CD4-positive, alpha-beta memory T cell (primary cell): ENCODE results near the gene NF2. TPM values are rescaled to one million over a fixed set of nuclear protein-coding genes. Genes with fewer than 3 reads are reported as not detected.

Experiments
- CTCF ChIA-PET: fragments of 350-600 bp; sonication (Branson Sonifier 250); formaldehyde crosslinking; loops from one replicate; lab custom pipeline; 2021; ENCODE audit warnings: inconsistent platforms; ENCODE audit not compliant: partially characterized antibody; lab: Charles Lee
- POLR2A ChIA-PET: fragments of 350-600 bp; sonication (Branson Sonifier 250); formaldehyde crosslinking; loops from one replicate; lab custom pipeline; 2021; ENCODE audit not compliant: partially characterized antibody; lab: Charles Lee
- DNase-seq, 5 donors: peaks; one replicate each; pipeline versions ENCODE4 v3.0.0 to v3.0.0-alpha.2; 2020 to 2022; ENCODE audit warnings: mixed read lengths in 1 of 5
- H3K27ac ChIP-seq: one replicate; pipeline ENCODE4 v1.7.0; 2013; ENCODE audit warnings: low read depth, low read length
- H3K27me3 ChIP-seq: 2 replicates; pipeline ENCODE4 v1.7.0; 2013; ENCODE audit warnings: mild to moderate bottlenecking, low read length, moderate library complexity; ENCODE audit not compliant: insufficient read depth
- H3K36me3 ChIP-seq: 2 replicates; pipeline ENCODE4 v1.7.0; 2013; ENCODE audit warnings: mild to moderate bottlenecking, low read length, moderate library complexity; ENCODE audit not compliant: insufficient read depth
- H3K4me1 ChIP-seq: 2 replicates; pipeline ENCODE4 v1.7.0; 2013; ENCODE audit warnings: mild to moderate bottlenecking, low read length, moderate library complexity; ENCODE audit not compliant: insufficient read depth
- H3K4me3 ChIP-seq, 2 donors: one replicate each; pipeline ENCODE4 v1.7.0; 2013; ENCODE audit warnings: low read length in 2 of 2, mild to moderate bottlenecking in 1 of 2
- H3K9me3 ChIP-seq, 2 donors: one replicate each; pipeline ENCODE4 v1.7.0; 2013; ENCODE audit warnings: low read length in 2 of 2, control low read depth in 1 of 2; ENCODE audit not compliant: control insufficient read depth in 1 of 2
- H3K27ac Mint-ChIP-seq, 7 donors: one replicate each; pipeline ENCODE4 v1.8.0; 2020 to 2021; ENCODE audit warnings: mixed read lengths in 7 of 7, mild to moderate bottlenecking in 6 of 7, inconsistent platforms in 3 of 7, moderate library complexity in 3 of 7
- H3K27me3 Mint-ChIP-seq, 2 donors: one replicate each; pipeline ENCODE4 v1.8.0; 2020 to 2021; ENCODE audit warnings: mixed read lengths in 2 of 2
- H3K36me3 Mint-ChIP-seq, 2 donors: one replicate each; pipeline ENCODE4 v1.8.0; 2020 to 2021; ENCODE audit warnings: mixed read lengths in 2 of 2, inconsistent platforms in 1 of 2, mild to moderate bottlenecking in 1 of 2
- H3K4me1 Mint-ChIP-seq, 4 donors: one replicate each; pipeline ENCODE4 v1.8.0; 2020 to 2021; ENCODE audit warnings: mixed read lengths in 4 of 4, mild to moderate bottlenecking in 1 of 4
- H3K4me3 Mint-ChIP-seq, 8 donors: one replicate each; pipeline ENCODE4 v1.8.0; 2020 to 2021; ENCODE audit warnings: mixed read lengths in 8 of 8, mild to moderate bottlenecking in 7 of 8, moderate library complexity in 6 of 8, inconsistent platforms in 3 of 8
- H3K9me3 Mint-ChIP-seq, 8 donors: one replicate each; pipeline ENCODE4 v1.8.0; 2020 to 2021; ENCODE audit warnings: mixed read lengths in 8 of 8, mild to moderate bottlenecking in 5 of 8, inconsistent platforms in 3 of 8, moderate library complexity in 1 of 8
- intact Hi-C: fragments of 100-400 bp; cut with micrococcal nuclease; formaldehyde crosslinking; loops from one replicate; pipeline ENCODE4 v1.15.1; 2023
- polyA plus RNA-seq, 2 donors: library from polyadenylated mRNA; unstranded; fragments of 300-500 nt; fragmentation: Illumina TruSeq; gene quantifications; one replicate each; pipeline ENCODE4 v1.2.3, GENCODE V29; 2021
- total RNA-seq, 2 experiments: library from RNA; stranded (reverse); gene quantifications; one replicate each; pipeline ENCODE4 v1.2.3, GENCODE V29; 2021

NF2 gene
- total and polyA plus RNA-seq, 4 experiments from 2014 or later = 11.7 to 31.4 (median 24.2) TPM

- H3K27me3 ChIP-seq = no peaks in the 10 kb centered on the region
- ChIA-PET CTCF (interaction anchor here (2.2 kb wide), 1 partner anchor 33 kb away, joined by 6 read pairs; no protein-coding TSS in a partner anchor), POLR2A (no interaction called here)
- H3K4me3 ChIP-seq = no peak overlapping the region
- Mint-ChIP-seq H3K36me3 (peaks cover 39 to 69% of the 10 kb centered on the region in 2 donors), H3K9me3 (no peaks in the 10 kb centered on the region), H3K27me3 (no peaks in the 10 kb centered on the region), H3K4me1 (no peaks in the 10 kb centered on the region), H3K27ac (peak overlapping the region in 3 of 7 donors; percentile 36 to 85 (median 53)), H3K4me3 (no peak overlapping the region)
- no peak overlapping the region for H3K27ac ChIP-seq
- no peaks in the 10 kb centered on the region for H3K4me1 ChIP-seq
- intact Hi-C loops = no loop called here
- peaks cover 20% of the 10 kb centered on the region for H3K36me3 ChIP-seq
- no peaks in the 10 kb centered on the region for H3K9me3 ChIP-seq
- DNase-seq = no peak
Measured at GRCh38 chr22:29658176-29658575, 54.7 kb downstream of the NF2 start.

- no peak overlapping the region for H3K4me3 Mint-ChIP-seq
- no peak for DNase-seq
- Histone ChIP-seq H3K36me3 (peaks cover 32% of the 10 kb centered on the region), H3K27ac (no peak overlapping the region), H3K27me3 (no peaks in the 10 kb centered on the region), H3K4me1 (no peaks in the 10 kb centered on the region), H3K9me3 (no peaks in the 10 kb centered on the region), H3K4me3 (no peak overlapping the region)
- no peaks in the 10 kb centered on the region for H3K27me3 Mint-ChIP-seq
- H3K36me3 Mint-ChIP-seq = peaks cover 46 to 77% of the 10 kb centered on the region in 2 donors
- H3K4me1 Mint-ChIP-seq = peaks cover 0 to 2% (median 0%) of the 10 kb centered on the region in 4 donors
- H3K27ac Mint-ChIP-seq = no peak overlapping the region
- ChIA-PET CTCF (no interaction called here), POLR2A (interaction anchor here (0.6 kb wide), 1 partner anchor 117 kb away, joined by 4 read pairs; no protein-coding TSS in a partner anchor)
- H3K9me3 Mint-ChIP-seq = no peaks in the 10 kb centered on the region
- intact Hi-C loops = no loop called here
Measured at GRCh38 chr22:29660021-29660420, 56.6 kb downstream of the NF2 start.

- Histone ChIP-seq H3K9me3 (no peaks in the 10 kb centered on the region), H3K4me1 (no peaks in the 10 kb centered on the region), H3K27me3 (no peaks in the 10 kb centered on the region), H3K36me3 (peaks cover 32% of the 10 kb centered on the region), H3K4me3 (no peak overlapping the region), H3K27ac (no peak overlapping the region)
- H3K4me1 Mint-ChIP-seq = peaks cover 0 to 2% (median 0%) of the 10 kb centered on the region in 4 donors
- H3K9me3 Mint-ChIP-seq = no peaks in the 10 kb centered on the region
- H3K36me3 Mint-ChIP-seq = peaks cover 44 to 79% of the 10 kb centered on the region in 2 donors
- ChIA-PET POLR2A (no interaction called here), CTCF (no interaction called here)
- no peaks in the 10 kb centered on the region for H3K27me3 Mint-ChIP-seq
- DNase-seq = no peak
- intact Hi-C loops = no loop called here
- H3K27ac Mint-ChIP-seq = no peak overlapping the region
- no peak overlapping the region for H3K4me3 Mint-ChIP-seq
Measured at GRCh38 chr22:29661336-29661735, 57.9 kb downstream of the NF2 start.

- no peak overlapping the region for H3K27ac ChIP-seq
- peaks cover 44% of the 10 kb centered on the region for H3K36me3 ChIP-seq
- H3K4me1 Mint-ChIP-seq = peaks cover 0 to 2% (median 0%) of the 10 kb centered on the region in 4 donors
- no peak overlapping the region for H3K4me3 ChIP-seq
- ChIA-PET POLR2A (interaction anchor here (0.6 kb wide), 1 partner anchor 9 kb away, joined by 3 read pairs; no protein-coding TSS in a partner anchor), CTCF (interaction anchor here (0.9 to 2.5 kb wide), 3 partner anchors 27 to 342 kb away, joined by 3 to 8 read pairs (median 3); no protein-coding TSS in a partner anchor)
- H3K4me3 Mint-ChIP-seq = no peak overlapping the region
- intact Hi-C loops = no loop called here
- no peaks in the 10 kb centered on the region for H3K9me3 Mint-ChIP-seq
- no peak for DNase-seq
- H3K27ac Mint-ChIP-seq = peak overlapping the region in 1 of 7 donors; percentile 43
- no peaks in the 10 kb centered on the region for H3K4me1 ChIP-seq
- no peaks in the 10 kb centered on the region for H3K27me3 ChIP-seq
- H3K9me3 ChIP-seq = no peaks in the 10 kb centered on the region
- peaks cover 47 to 73% of the 10 kb centered on the region in 2 donors for H3K36me3 Mint-ChIP-seq
- no peaks in the 10 kb centered on the region for H3K27me3 Mint-ChIP-seq
Measured at GRCh38 chr22:29663180-29663821, 59.9 kb downstream of the NF2 start.

GRCh38 chr22:29665486-29665885 is 62.1 kb downstream of the NF2 start:
- Mint-ChIP-seq H3K4me3 (no peak overlapping the region), H3K4me1 (peaks cover 0 to 2% (median 0%) of the 10 kb centered on the region in 4 donors), H3K36me3 (peaks cover 46 to 75% of the 10 kb centered on the region in 2 donors), H3K27ac (peak overlapping the region in 1 of 7 donors; percentile 23), H3K27me3 (no peaks in the 10 kb centered on the region), H3K9me3 (no peaks in the 10 kb centered on the region)
- ChIA-PET CTCF (interaction anchor here (2.5 kb wide), 1 partner anchor 29 kb away, joined by 8 read pairs; no protein-coding TSS in a partner anchor), POLR2A (no interaction called here)
- DNase-seq = no peak
- Histone ChIP-seq H3K9me3 (no peaks in the 10 kb centered on the region), H3K4me1 (no peaks in the 10 kb centered on the region), H3K36me3 (peaks cover 55% of the 10 kb centered on the region), H3K27ac (no peak overlapping the region), H3K27me3 (no peaks in the 10 kb centered on the region), H3K4me3 (no peak overlapping the region)
- intact Hi-C loops = no loop called here

- H3K27me3 Mint-ChIP-seq = no peaks in the 10 kb centered on the region
- ChIA-PET POLR2A (no interaction called here), CTCF (no interaction called here)
- intact Hi-C loops = no loop called here
- Histone ChIP-seq H3K4me1 (no peaks in the 10 kb centered on the region), H3K27me3 (no peaks in the 10 kb centered on the region), H3K36me3 (peaks cover 53% of the 10 kb centered on the region), H3K9me3 (no peaks in the 10 kb centered on the region), H3K27ac (no peak overlapping the region), H3K4me3 (no peak overlapping the region)
- peaks cover 48 to 66% of the 10 kb centered on the region in 2 donors for H3K36me3 Mint-ChIP-seq
- H3K4me1 Mint-ChIP-seq = peaks cover 0 to 2% (median 0%) of the 10 kb centered on the region in 4 donors
- no peak overlapping the region for H3K27ac Mint-ChIP-seq
- no peak overlapping the region for H3K4me3 Mint-ChIP-seq
- DNase-seq = no peak
- no peaks in the 10 kb centered on the region for H3K9me3 Mint-ChIP-seq
Measured at GRCh38 chr22:29668673-29669072, 65.2 kb downstream of the NF2 start.

- H3K27ac ChIP-seq = no peak overlapping the region
- DNase-seq = no peak
- H3K27me3 ChIP-seq = no peaks in the 10 kb centered on the region
- H3K4me3 ChIP-seq = no peak overlapping the region
- H3K36me3 ChIP-seq = peaks cover 63% of the 10 kb centered on the region
- no peaks in the 10 kb centered on the region for H3K4me1 ChIP-seq
- Mint-ChIP-seq H3K4me1 (no peaks in the 10 kb centered on the region), H3K4me3 (no peak overlapping the region), H3K27ac (no peak overlapping the region), H3K27me3 (no peaks in the 10 kb centered on the region), H3K36me3 (peaks cover 53 to 69% of the 10 kb centered on the region in 2 donors), H3K9me3 (no peaks in the 10 kb centered on the region)
- no peaks in the 10 kb centered on the region for H3K9me3 ChIP-seq
- intact Hi-C loops = no loop called here
- ChIA-PET CTCF (interaction anchor here (1.7 kb wide), 1 partner anchor 45 kb away, joined by 6 read pairs; no protein-coding TSS in a partner anchor), POLR2A (no interaction called here)
Measured at GRCh38 chr22:29670626-29671025, 67.2 kb downstream of the NF2 start.
